ENCODE measurements around the gene SLC22A23.

Gene SLC22A23

DNA sequence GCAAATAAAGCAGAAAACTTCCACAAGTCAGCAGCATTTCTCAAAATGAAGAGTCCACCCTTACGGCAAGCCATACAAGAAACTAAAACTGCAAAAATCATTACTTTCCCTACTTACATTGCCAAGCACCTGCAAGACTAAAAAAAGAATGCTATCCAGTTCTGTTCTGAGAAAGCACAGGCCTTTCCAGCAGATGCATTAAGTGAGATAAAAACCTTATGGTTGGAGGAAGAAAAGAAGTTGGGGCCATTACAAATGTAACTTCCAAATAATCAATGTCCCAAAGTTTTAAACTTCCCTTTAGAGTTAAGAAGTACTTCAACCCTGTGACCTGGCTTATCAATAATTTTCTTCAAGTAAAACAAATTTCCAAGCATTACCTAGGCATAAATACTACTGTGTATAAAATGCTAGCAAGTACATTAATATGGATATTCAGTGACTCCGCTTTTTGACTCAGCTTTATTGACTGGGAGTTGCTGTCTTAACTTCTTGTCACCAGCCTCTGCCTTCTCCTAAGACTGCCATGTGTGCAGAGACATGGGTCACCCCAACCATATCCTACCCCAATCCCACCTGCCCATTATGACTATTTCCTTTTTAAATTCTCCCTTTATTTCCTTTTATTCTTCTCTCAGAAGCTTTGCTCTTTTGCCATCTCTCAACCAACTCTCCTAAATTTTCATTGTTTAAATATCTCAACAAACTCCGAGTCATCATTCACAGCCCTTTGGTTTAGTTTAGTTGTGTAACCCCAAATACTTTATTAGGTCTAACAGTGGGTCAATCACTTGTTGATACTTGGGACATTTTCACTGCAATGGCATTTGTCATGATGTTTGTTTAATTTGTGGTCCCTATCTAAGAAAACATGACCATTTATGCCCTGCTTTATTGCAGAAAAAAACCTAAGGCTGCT, 49.7 kb downstream of the SLC22A23 start:
- Histone ChIP-seq H3K4me3 (ENCODE audit: insufficient read length, low read depth) (no peak overlapping the region), H3K9me3 (ENCODE audit: insufficient read depth, low read length) (no peaks in the 10 kb centered on the region), H3K4me1 (ENCODE audit: insufficient read depth, insufficient read length) (no peaks in the 10 kb centered on the region), H3K27me3 (ENCODE audit: insufficient read depth, insufficient read length) (no peaks in the 10 kb centered on the region), H3K36me3 (ENCODE audit: insufficient read depth, insufficient read length, low read length) (no peaks in the 10 kb centered on the region), H3K9ac (ENCODE audit: insufficient read length, low read depth) (no peak overlapping the region)
- no peak for DNase-seq (ENCODE audit: low read depth, low spot score)
- TF ChIP-seq YY1 (IDR thresholded peaks at IDR 0.05; ENCODE audit: insufficient read depth, insufficient read length), result no peak
- no peak for TF ChIP-seq SUZ12 (IDR thresholded peaks at IDR 0.05; ENCODE audit: extremely low read depth, insufficient read depth, insufficient read length)
- no peak for TF ChIP-seq ZNF274 (IDR thresholded peaks at IDR 0.05; ENCODE audit: low read depth, low read length)

DNA sequence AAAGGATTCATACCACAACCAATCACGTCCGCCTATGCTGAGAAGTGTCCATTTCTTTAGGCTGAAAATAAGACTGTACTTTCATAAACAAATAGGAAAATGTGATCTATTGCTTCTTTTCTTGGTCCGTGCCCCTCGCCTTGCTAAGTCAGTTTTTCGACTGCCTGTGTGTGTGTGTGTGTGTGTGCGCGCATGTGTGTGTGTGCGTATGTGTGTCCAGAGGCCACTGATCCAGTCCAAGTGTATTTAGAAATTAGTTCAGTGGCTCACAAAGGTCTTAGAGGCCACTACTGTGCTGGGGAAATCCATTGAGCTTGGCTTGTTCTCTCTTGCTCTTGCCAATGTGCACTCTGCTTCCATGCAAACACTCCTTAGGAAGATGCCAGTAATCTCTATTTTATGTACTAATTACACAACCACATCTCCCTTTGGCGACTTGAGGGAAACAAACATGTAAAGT, 50.5 kb downstream of the SLC22A23 start:
- Histone ChIP-seq H3K9ac (ENCODE audit: insufficient read length, low read depth) (no peak overlapping the region), H3K4me1 (ENCODE audit: insufficient read depth, insufficient read length) (no peaks in the 10 kb centered on the region), H3K36me3 (ENCODE audit: insufficient read depth, insufficient read length, low read length) (no peaks in the 10 kb centered on the region), H3K4me3 (ENCODE audit: insufficient read length, low read depth) (no peak overlapping the region), H3K9me3 (ENCODE audit: insufficient read depth, low read length) (no peaks in the 10 kb centered on the region), H3K27me3 (ENCODE audit: insufficient read depth, insufficient read length) (no peaks in the 10 kb centered on the region)
- DNase-seq (ENCODE audit: low read depth, low spot score), result no peak
- TF ChIP-seq YY1 (IDR thresholded peaks at IDR 0.05; ENCODE audit: insufficient read depth, insufficient read length), result no peak
- no peak for TF ChIP-seq ZNF274 (IDR thresholded peaks at IDR 0.05; ENCODE audit: low read depth, low read length)
- TF ChIP-seq SUZ12 (IDR thresholded peaks at IDR 0.05; ENCODE audit: extremely low read depth, insufficient read depth, insufficient read length), result no peak

DNA sequence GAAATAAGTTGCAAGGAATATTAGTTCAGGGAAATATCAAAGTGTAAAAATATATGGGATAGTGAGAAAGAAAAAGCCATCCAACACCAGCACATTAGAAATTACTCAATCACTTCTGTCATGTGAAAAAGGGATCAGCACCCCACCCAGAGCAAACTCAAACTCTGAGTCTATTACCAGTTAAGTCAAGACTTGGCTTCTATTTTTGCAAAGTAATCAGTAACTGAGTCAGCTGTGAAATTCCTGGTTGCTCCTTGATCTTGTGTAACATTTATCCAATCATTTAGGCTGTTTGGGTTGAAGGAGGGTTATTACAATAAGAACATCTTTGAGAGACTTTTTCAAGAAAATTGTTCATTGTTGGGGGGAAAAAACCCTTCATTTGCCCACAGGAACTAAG, 51.2 kb downstream of the SLC22A23 start:
- DNase-seq (ENCODE audit: low read depth, low spot score), result no peak
- Histone ChIP-seq H3K36me3 (ENCODE audit: insufficient read depth, insufficient read length, low read length) (no peaks in the 10 kb centered on the region), H3K27me3 (ENCODE audit: insufficient read depth, insufficient read length) (no peaks in the 10 kb centered on the region), H3K4me1 (ENCODE audit: insufficient read depth, insufficient read length) (no peaks in the 10 kb centered on the region), H3K9me3 (ENCODE audit: insufficient read depth, low read length) (no peaks in the 10 kb centered on the region), H3K9ac (ENCODE audit: insufficient read length, low read depth) (no peak overlapping the region), H3K4me3 (ENCODE audit: insufficient read length, low read depth) (no peak overlapping the region)
- TF ChIP-seq ZNF274 (IDR thresholded peaks at IDR 0.05; ENCODE audit: low read depth, low read length) (no peak), YY1 (IDR thresholded peaks at IDR 0.05; ENCODE audit: insufficient read depth, insufficient read length) (no peak), SUZ12 (IDR thresholded peaks at IDR 0.05; ENCODE audit: extremely low read depth, insufficient read depth, insufficient read length) (no peak)

DNA sequence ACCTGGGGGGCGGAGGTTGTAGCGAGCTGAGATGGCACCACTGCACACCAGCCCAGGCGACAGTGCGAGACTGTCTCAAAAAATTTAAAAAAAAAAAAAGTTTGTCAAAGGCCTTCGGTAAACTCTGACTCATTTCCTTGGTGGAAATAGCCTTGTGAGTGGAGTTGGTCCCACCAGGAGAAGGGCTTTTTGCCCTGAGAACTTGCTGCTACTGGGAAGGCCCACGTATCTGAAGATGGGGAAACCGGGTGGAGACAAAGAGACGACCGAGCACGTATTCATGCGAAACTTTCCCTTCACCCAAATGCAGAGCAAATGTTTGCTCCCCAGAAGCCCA, 51.7 kb downstream of the SLC22A23 start:
- Histone ChIP-seq H3K36me3 (ENCODE audit: insufficient read depth, insufficient read length, low read length) (no peaks in the 10 kb centered on the region), H3K4me1 (ENCODE audit: insufficient read depth, insufficient read length) (no peaks in the 10 kb centered on the region), H3K9me3 (ENCODE audit: insufficient read depth, low read length) (no peaks in the 10 kb centered on the region), H3K27me3 (ENCODE audit: insufficient read depth, insufficient read length) (no peaks in the 10 kb centered on the region), H3K4me3 (ENCODE audit: insufficient read length, low read depth) (no peak overlapping the region), H3K9ac (ENCODE audit: insufficient read length, low read depth) (no peak overlapping the region)
- TF ChIP-seq ZNF274 (IDR thresholded peaks at IDR 0.05; ENCODE audit: low read depth, low read length), result no peak
- TF ChIP-seq SUZ12 (IDR thresholded peaks at IDR 0.05; ENCODE audit: extremely low read depth, insufficient read depth, insufficient read length), result no peak
- TF ChIP-seq YY1 (IDR thresholded peaks at IDR 0.05; ENCODE audit: insufficient read depth, insufficient read length), result no peak
- DNase-seq (ENCODE audit: low read depth, low spot score), result no peak

DNA sequence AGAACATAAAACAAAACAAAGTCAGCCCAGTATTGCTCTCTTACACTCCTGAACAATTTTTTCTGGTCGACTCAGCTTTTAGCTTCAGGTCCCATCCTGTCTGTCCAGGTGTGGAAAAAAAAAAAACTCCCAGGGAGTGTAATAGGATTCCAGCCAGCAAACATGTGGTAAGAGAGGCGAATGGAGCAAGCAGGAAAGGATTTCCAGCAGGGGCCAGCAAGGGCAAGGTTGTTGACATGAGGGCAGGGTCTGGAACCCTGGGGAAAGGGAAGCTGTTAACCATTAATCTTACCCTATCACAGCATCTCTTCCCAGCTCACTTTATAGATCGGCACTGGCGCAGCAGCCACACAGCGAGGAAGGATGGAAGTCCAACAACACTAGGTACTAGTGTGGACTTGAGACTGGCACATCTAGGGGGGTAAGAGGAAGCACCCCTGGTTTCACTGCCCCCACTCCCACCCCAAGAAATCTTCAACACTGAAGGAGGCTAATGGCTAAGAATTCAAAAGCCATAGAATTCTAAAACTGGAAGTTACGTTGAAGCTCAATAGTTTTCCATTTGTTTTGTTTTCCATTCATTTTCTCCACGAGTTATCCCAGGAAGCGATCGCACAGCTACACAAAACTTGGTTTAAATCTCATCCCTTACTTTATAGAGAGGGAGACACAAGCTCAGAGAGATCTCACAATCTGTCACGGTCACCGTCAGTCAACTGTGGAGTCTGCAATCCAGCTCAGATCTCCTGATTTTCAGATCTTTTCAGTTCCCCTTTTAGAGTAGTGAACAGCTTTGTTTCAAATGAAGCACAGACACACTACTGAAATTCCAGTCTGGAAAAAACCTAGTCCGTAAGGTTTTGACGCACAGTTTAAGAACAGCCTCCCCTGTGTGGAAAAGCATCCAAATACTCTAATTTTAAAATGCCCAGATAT, 53.3 kb downstream of the SLC22A23 start:
- no peak for DNase-seq (ENCODE audit: low read depth, low spot score)
- H3K4me1 ChIP-seq (ENCODE audit: insufficient read depth, insufficient read length), result no peaks in the 10 kb centered on the region
- H3K9ac ChIP-seq (ENCODE audit: insufficient read length, low read depth), result no peak overlapping the region
- H3K9me3 ChIP-seq (ENCODE audit: insufficient read depth, low read length), result no peaks in the 10 kb centered on the region
- no peak overlapping the region for H3K4me3 ChIP-seq (ENCODE audit: insufficient read length, low read depth)
- no peaks in the 10 kb centered on the region for H3K36me3 ChIP-seq (ENCODE audit: insufficient read depth, insufficient read length, low read length)
- no peak for TF ChIP-seq SUZ12 (IDR thresholded peaks at IDR 0.05; ENCODE audit: extremely low read depth, insufficient read depth, insufficient read length)
- TF ChIP-seq ZNF274 (IDR thresholded peaks at IDR 0.05; ENCODE audit: low read depth, low read length), result no peak
- TF ChIP-seq YY1 (IDR thresholded peaks at IDR 0.05; ENCODE audit: insufficient read depth, insufficient read length), result no peak
- no peaks in the 10 kb centered on the region for H3K27me3 ChIP-seq (ENCODE audit: insufficient read depth, insufficient read length)

DNA sequence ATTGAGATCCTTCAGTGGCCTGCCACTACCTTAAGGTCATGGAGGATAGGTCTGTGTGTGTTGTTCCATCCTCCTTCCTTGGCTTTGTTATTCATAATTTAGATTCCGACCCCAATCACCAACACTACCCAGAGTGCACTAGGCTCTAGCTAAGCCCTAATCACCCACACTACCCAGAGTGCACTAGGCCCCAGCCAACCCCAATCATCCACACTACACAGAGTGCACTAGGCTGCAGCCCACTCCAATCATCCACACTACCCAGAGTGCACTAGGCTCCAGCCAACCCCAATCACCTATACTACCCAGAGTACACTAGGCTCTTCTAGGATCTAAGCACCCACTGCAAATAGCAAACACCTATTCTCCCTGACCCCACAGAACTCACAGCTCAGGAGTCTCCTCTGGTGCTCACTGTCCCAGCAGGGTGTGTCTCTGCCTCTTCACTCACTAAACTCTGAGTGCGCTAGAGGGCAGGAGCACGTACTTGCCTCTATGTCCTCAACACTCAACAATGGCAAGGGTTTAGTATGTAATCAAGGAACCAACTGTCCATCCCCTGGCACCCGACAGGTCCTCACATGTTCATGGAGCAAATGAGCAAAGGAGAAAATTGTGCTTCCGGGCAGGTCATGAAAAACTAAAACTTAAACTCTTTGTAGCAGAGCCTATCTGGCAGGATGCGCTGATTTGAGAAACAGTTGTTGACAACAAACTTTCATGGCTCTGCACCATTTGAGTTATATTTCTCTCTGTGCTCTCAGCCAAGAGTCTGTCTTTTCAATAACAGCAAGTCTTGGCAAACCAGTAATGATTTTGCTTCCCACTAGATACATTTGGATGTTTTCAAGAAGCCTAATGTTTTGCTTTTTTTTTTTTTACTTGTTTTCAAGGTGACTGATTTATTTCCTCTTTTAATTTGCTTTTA, 54.3 kb downstream of the SLC22A23 start:
- no peak overlapping the region for H3K4me3 ChIP-seq (ENCODE audit: insufficient read length, low read depth)
- no peaks in the 10 kb centered on the region for H3K4me1 ChIP-seq (ENCODE audit: insufficient read depth, insufficient read length)
- H3K27me3 ChIP-seq (ENCODE audit: insufficient read depth, insufficient read length), result no peaks in the 10 kb centered on the region
- no peaks in the 10 kb centered on the region for H3K9me3 ChIP-seq (ENCODE audit: insufficient read depth, low read length)
- no peak for DNase-seq (ENCODE audit: low read depth, low spot score)
- no peak for TF ChIP-seq ZNF274 (IDR thresholded peaks at IDR 0.05; ENCODE audit: low read depth, low read length)
- H3K36me3 ChIP-seq (ENCODE audit: insufficient read depth, insufficient read length, low read length), result no peaks in the 10 kb centered on the region
- no peak overlapping the region for H3K9ac ChIP-seq (ENCODE audit: insufficient read length, low read depth)
